AG10803 (cell line): Measurements from ENCODE around the gene SMG9.

Experiments used
- DNase-seq: peaks from one replicate; pipeline ENCODE4 v3.0.0; 2010; ENCODE audit warnings: low read depth
- H3K4me3 ChIP-seq: 2 replicates; pipeline ENCODE4 v1.5.1; 2011; ENCODE audit warnings: mild to moderate bottlenecking, low read length, control low read depth
- CTCF ChIP-seq: conservative IDR thresholded peaks from 2 replicates; pipeline ENCODE4 v1.5.1; 2011; ENCODE audit warnings: mild to moderate bottlenecking, low read length, control low read depth, inconsistent platforms

SMG9 gene

DNA sequence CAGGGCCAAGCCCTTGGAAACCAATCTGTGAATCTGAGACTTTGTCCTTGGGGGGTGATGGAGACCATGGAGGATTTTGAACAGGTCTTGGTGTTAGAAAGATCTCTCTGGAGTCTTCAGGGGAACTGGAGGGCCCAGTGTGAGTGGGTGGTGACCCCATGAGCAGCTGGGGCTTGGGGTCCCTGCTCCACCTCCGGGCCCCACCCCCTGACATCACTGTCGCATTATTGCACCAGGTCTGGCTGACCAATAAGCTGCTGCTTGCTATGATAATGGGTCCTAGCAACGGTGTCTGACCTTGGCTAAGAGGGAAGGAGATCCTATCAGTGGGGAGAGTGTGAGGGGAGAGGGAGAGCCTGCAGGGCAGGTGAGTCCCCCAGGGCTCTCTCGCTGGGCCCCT lies 39.0 kb downstream of the SMG9 start, which contains the start of gene IRGC:
IRGC (plus strand) TSS at position 301 of the 400 bp plus-strand sequence. CDS start 2,483 bp downstream, outside the sequence.
- TF ChIP-seq CTCF: no peak
- DNase-seq: no peak
- H3K4me3 ChIP-seq: no peak within 1 kb of the TSS

GRCh38 chr19:43713208-43713607 lies 41.6 kb downstream of the SMG9 start:
- no peak overlapping the region for H3K4me3 ChIP-seq
- no peak for TF ChIP-seq CTCF
- no peak for DNase-seq

DNA sequence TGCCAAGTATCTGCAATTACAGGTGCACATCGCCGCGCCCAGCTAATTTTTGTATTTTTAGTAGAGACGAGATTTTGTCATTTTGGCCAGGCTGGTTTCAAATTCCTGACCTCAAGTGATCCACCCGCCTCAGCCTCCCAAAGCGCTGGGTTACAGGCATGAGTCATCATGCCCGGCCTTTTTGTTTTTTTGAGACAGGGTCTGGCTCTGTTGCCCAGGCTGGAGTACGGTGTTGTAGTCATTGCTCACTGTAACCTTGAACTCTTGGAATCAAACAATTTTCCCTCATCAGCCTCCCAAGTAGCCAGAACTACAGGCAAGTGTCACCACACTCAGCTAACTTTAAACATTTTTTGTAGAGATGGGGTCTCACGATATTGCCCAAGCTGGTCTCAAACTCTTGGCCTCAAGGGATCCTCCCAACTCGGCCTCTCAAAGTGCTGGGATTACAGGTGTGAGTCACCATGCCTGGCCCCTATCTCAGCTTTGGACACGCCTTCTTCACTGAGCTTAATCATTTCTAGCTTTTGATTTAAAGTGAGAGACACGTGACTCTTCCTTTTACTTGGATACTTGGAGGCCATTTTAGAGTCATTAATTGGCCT lies 42.9 kb downstream of the SMG9 start:
- DNase-seq: no peak
- H3K4me3 ChIP-seq: no peak overlapping the region
- no peak for TF ChIP-seq CTCF

- DNase-seq: no peak
- no peak overlapping the region for H3K4me3 ChIP-seq
- TF ChIP-seq CTCF: no peak
These were observed 46.0 kb downstream of the SMG9 start for GRCh38 chr19:43708716-43709115.

DNA sequence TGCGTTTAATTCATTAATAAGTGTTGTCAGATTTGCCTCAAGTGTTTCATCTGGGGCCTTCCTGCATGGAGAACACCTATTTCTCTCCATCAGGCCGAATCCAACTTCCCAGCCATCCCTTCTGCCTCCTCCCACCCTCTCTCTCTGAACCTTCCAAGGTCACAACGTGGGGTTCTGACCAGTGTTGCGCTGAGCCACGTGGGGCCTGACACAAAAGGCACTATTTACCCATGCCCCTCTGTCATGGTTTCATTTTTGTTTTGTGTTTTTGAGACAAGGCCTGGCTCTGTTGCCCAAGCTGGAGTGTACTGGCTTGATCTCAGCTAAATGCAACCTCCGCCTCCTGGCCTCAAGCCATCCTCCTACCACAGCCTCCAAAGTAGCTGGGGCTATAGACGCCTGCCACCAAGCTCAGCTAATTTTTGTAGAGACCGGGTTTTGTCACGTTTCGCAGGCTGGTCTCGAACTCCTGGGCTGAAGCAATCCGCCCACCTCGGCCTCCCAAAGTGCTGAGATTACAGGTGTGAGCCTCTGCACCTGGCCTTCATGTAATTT lies 47.5 kb downstream of the SMG9 start:
- no peak for TF ChIP-seq CTCF
- DNase-seq: no peak
- no peak overlapping the region for H3K4me3 ChIP-seq

DNA sequence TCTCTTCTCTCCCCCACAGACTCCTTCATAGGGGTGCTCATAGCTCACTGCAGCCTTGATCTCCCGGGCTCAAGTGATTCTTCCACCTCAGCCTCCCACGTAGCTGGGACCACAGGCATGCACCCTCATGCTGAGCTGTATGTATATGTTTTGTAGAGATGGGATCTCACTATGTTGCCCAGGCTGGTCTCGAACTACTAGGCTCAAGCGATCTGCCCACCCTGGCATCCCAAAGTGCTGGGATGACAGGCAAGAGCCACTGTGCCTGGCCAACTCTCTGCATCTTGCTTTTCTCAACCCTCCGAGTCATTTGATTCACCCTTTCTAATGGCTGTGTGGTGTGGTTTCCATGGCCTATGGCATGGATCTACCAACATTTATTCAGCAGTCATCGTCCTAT lies 49.0 kb downstream of the SMG9 start:
- H3K4me3 ChIP-seq: no peak overlapping the region
- no peak for DNase-seq
- TF ChIP-seq CTCF: no peak

DNA sequence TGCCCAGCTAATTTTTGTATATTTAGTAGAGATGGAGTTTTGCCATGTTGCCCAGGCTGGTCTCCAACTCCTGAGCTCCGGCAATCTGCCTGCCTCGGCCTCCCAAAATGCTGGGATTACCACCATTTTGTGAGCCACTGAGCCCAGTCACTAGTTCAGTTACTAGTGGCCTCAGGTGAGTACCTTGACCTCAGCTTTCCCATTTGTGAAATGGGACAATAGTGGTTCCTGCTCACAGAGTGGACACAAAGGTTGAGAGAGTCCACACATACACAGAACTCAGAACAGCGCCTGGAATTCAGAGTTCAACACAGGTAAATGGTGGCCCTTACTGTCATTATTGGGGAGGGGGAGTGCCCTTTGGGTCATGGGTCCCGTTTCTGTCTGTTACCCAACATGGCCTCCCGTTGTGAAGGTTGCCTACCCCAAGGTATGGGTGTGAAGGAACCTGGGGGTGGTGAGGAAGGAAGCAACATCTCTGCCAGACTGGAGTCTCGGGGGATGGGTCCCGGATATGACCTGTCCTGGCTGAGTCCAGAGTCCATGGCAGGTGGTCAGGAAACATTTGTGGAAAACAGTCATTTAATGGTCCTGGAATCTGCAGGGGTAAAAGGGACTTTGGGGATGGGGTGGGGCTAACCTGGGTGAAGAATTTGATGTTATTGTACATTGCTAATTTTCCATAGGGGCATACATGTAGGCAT lies 50.6 kb downstream of the SMG9 start:
- no peak overlapping the region for H3K4me3 ChIP-seq
- no peak for DNase-seq
- TF ChIP-seq CTCF: no peak
